SH-SY5Y (cell line): ENCODE results near the gene ELOVL4.

Experiments used
- GATA2 ChIP-seq: IDR thresholded peaks from 2 replicates; pipeline ENCODE4 v1.6.1; 2011; ENCODE audit warnings: mild to moderate bottlenecking, low read depth, low read length
- GATA3 ChIP-seq: IDR thresholded peaks from 2 replicates; pipeline ENCODE4 v1.6.1; 2011; ENCODE audit warnings: low read depth, mild to moderate bottlenecking, low read length, moderate library complexity

DNA sequence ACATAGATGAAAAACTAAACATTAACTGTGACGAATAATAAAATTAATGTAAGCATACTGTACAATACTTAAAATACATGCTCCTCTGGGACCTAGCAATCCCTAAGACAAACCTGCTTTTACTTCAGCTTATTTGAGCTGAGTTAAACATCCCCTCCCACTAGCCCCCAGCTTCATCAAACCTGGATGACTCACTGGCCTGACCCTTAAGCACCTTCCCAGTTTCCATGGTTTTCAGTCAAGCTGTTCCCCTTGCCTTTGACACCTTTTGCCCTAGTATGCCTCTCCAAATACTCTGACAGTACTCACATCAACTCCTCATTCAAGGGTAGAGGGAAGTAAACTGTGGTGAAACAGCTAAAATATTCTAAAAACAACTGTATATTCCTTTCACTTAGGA lies 4.2 kb downstream of the ELOVL4 start:
- no peak for TF ChIP-seq GATA2
- no peak for TF ChIP-seq GATA3
